ENCODE measurements around the gene LMX1B.
"Not testable (repeated sequence)": the region's sequence is repeated elsewhere in the genome, so short reads cannot be mapped to it uniquely, and the experiment has no call there.

Gene LMX1B

GRCh38 chr9:126636983-126637798 is 23.5 kb downstream of the LMX1B start:
- DNase-seq, result no peak

GRCh38 chr9:126638571-126639132 is 24.9 kb downstream of the LMX1B start:
- no peak for DNase-seq

GRCh38 chr9:126639318-126640000 is 25.7 kb downstream of the LMX1B start:
- no peak for DNase-seq

- no peak for DNase-seq
These were observed 27.6 kb downstream of the LMX1B start for GRCh38 chr9:126641118-126641851.

- DNase-seq, result no peak
These were observed 28.4 kb downstream of the LMX1B start for GRCh38 chr9:126642010-126642744.

- DNase-seq, result no peak
These were observed 29.1 kb downstream of the LMX1B start for GRCh38 chr9:126642839-126643238.

- DNase-seq, result no peak
These were observed 30.3 kb downstream of the LMX1B start for GRCh38 chr9:126643945-126644527.

GRCh38 chr9:126646162-126646561 is 32.4 kb downstream of the LMX1B start:
- no peak for DNase-seq

- DNase-seq, result no peak
These were observed 34.1 kb downstream of the LMX1B start for GRCh38 chr9:126647585-126648411.

- no peak for DNase-seq
These were observed 35.7 kb downstream of the LMX1B start for GRCh38 chr9:126649477-126649876.

GRCh38 chr9:126650404-126651341 is 36.9 kb downstream of the LMX1B start:
- no peak for DNase-seq

- no peak for DNase-seq
These were observed 38.4 kb downstream of the LMX1B start for GRCh38 chr9:126652140-126652582.

- no peak for DNase-seq
These were observed 40.4 kb downstream of the LMX1B start for GRCh38 chr9:126654124-126654523.

- not testable (repeated sequence) for DNase-seq
These were observed 42.5 kb downstream of the LMX1B start for GRCh38 chr9:126656214-126656613.

- no peak for DNase-seq
These were observed 44.6 kb downstream of the LMX1B start for GRCh38 chr9:126658201-126658825.

GRCh38 chr9:126658956-126659555 is 45.3 kb downstream of the LMX1B start:
- DNase-seq, result no peak

GRCh38 chr9:126661122-126661520 is 47.4 kb downstream of the LMX1B start:
- DNase-seq, result no peak

- no peak for DNase-seq
These were observed 48.0 kb downstream of the LMX1B start for GRCh38 chr9:126661521-126662251.

All from CD4-positive, alpha-beta T cell treated with Interleukin-6 for 4 hours (primary cell).